HG03280 (cell line): Measurements from ENCODE around the gene VSNL1.

Experiments used
- ATAC-seq: cut with Tn5 transposase; IDR thresholded peaks from one replicate; pipeline ENCODE4 v1.9.1; 2021; ENCODE audit warnings: mild to moderate bottlenecking, moderate library complexity; ENCODE audit not compliant: unreplicated experiment

The VSNL1 gene

GRCh38 chr2:17688600-17688999 lies 148.1 kb downstream of the VSNL1 start:
- ATAC-seq: no peak

- no peak for ATAC-seq
Measured at GRCh38 chr2:17689010-17689409, 148.5 kb downstream of the VSNL1 start.

- no peak for ATAC-seq
Measured at GRCh38 chr2:17690776-17691175, 150.3 kb downstream of the VSNL1 start.
